ENCODE data around the gene MRTO4. TPM values are rescaled to one million over a fixed set of nuclear protein-coding genes. Genes with fewer than 3 reads are reported as not detected.
"Not testable (repeated sequence)": the region's sequence is repeated elsewhere in the genome, so short reads cannot be mapped to it uniquely, and the experiment has no call there.

MRTO4 gene
- total RNA-seq, 4 donors from 2014 or later = 16.0 to 19.5 (median 17.5) TPM

GRCh38 chr1:19262047-19262446 lies 10.4 kb downstream of the MRTO4 start:
- H3K36me3 ChIP-seq = peaks cover 25 to 28% of the 10 kb centered on the region in 2 donors
- intact Hi-C loops (cut with DNase I) = no loop called here
- no peaks in the 10 kb centered on the region for H3K27me3 ChIP-seq
- no peaks in the 10 kb centered on the region for H3K9me3 ChIP-seq
- TF ChIP-seq POLR2A (IDR thresholded peaks at IDR 0.05) (no peak), CTCF (IDR thresholded peaks at IDR 0.05) (no peak)
- no peak overlapping the region for H3K4me3 ChIP-seq (replicated peaks in 1 of 3)
- no peak for DNase-seq
- 71 to 73% methylated on average over 5 of the region's 5 CpGs for WGBS, 2 donors
- H3K27ac ChIP-seq = no peak overlapping the region
- H3K4me1 ChIP-seq = no peaks in the 10 kb centered on the region

DNA sequence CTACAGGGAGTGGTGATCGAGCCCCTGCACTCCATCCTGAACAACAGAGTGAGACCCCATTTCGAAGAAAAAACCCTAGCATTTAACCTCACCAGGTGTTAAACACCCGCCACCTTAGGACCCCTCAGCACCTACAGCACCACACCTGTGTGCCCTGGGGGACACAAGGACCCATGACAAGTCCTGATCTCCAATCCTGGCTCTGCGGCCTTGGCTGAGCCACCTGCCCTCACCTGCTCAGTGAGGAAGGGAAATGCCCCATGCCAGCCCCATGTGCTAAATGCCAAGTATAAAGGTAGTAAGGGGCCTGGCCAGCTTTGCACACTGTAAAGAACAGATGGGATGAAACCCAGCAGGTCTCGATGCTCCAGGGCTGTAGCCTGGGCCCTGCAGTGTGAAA lies 11.1 kb downstream of the MRTO4 start:
- intact Hi-C loops (cut with DNase I) = no loop called here
- no peaks in the 10 kb centered on the region for H3K27me3 ChIP-seq
- DNase-seq = no peak
- no peaks in the 10 kb centered on the region for H3K9me3 ChIP-seq
- peaks cover 18 to 22% of the 10 kb centered on the region in 2 donors for H3K36me3 ChIP-seq
- no peak for TF ChIP-seq CTCF (IDR thresholded peaks at IDR 0.05)
- no peak for TF ChIP-seq POLR2A (IDR thresholded peaks at IDR 0.05)
- H3K4me3 ChIP-seq (replicated peaks in 1 of 3) = no peak overlapping the region
- no peaks in the 10 kb centered on the region for H3K4me1 ChIP-seq
- 89 to 92% methylated on average over 5 of the region's 5 CpGs for WGBS, 2 donors
- no peak overlapping the region for H3K27ac ChIP-seq

DNA sequence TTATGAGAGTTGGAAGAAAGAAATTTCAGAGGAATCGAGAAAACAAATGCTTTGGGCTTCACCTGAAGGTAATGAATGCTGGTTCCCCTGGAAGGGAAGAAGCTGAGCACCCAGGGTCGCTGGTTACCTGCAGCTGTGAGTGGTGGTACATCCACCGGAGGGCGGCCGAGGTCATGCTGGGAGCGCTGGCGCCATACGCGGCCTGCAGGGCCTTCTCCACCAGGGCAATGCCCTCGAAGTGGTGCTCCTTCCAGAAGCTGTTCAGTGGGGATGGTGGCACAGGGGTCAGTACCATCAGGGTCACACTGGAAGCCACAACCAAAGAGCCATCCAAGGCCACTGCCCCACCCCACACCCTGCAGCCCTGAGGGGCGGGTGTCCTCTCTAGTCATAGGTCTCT lies 16.8 kb downstream of the MRTO4 start:
- 75 to 77% methylated on average over 11 of the region's 11 CpGs for WGBS, 2 donors
- Histone ChIP-seq H3K4me1 (no peaks in the 10 kb centered on the region), H3K4me3 (replicated peaks in 1 of 3) (no peak overlapping the region), H3K9me3 (no peaks in the 10 kb centered on the region), H3K36me3 (no peaks in the 10 kb centered on the region), H3K27me3 (no peaks in the 10 kb centered on the region), H3K27ac (no peak overlapping the region)
- DNase-seq = no peak
- no peak for TF ChIP-seq POLR2A (IDR thresholded peaks at IDR 0.05)
- no peak for TF ChIP-seq CTCF (IDR thresholded peaks at IDR 0.05)
- intact Hi-C loops (cut with DNase I) = no loop called here

- H3K9me3 ChIP-seq; H3K4me1 ChIP-seq; intact Hi-C loops (cut with DNase I); H3K36me3 ChIP-seq; H3K4me3 ChIP-seq (replicated peaks in 1 of 3); H3K27me3 ChIP-seq; H3K27ac ChIP-seq; DNase-seq: not testable (repeated sequence)
- WGBS, 2 donors = 81 to 85% methylated on average over 8 to 9 of the region's 9 CpGs
Observed at GRCh38 chr1:19269427-19270342, 18.1 kb downstream of the MRTO4 start.

DNA sequence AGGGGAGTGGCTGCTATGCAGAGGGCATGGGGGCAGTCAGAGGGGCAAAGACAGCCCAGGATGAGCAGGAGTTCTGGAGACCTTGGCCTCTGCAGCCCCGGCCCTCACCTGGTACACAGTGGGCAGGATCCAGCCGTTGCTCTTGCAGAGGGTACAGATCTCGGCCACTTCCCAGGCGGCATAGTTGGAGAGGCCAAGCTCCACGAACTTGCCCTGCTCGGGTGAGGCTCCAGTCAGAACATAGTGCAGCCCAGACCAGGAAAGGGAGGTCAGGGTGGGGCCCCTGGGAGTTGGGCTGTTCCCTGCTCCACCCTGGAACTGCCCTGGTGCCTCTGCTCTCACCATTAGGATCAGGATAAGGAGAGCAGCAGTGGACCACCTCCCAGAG lies 18.7 kb downstream of the MRTO4 start:
- intact Hi-C loops (cut with DNase I); H3K27me3 ChIP-seq; H3K36me3 ChIP-seq; DNase-seq; H3K9me3 ChIP-seq; H3K27ac ChIP-seq; H3K4me1 ChIP-seq; H3K4me3 ChIP-seq (replicated peaks in 1 of 3): not testable (repeated sequence)
- 85 to 100% methylated on average over 2 to 4 of the region's 6 CpGs for WGBS, 2 donors

DNA sequence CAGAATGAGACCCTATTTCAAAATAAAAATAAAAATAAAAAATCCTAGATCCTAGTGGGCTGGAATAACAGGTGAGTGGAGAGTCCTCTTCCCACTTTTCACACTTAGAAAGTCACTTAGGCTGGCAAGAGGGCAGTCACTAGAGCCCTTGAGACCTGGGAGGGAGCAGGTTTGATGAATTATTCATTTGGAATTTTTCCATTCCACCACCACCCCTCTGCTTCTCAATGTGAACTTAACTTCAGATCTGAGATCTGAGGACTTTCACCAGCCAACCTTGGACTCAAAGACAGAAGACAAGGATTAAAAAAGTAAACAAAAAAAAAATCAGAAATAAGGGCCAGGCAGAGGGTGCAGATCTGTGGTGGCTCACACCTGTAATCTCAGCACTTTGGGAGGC lies 20.5 kb downstream of the MRTO4 start:
- TF ChIP-seq CTCF (IDR thresholded peaks at IDR 0.05) (no peak), POLR2A (IDR thresholded peaks at IDR 0.05) (no peak)
- H3K36me3 ChIP-seq = no peaks in the 10 kb centered on the region
- intact Hi-C loops (cut with DNase I) = no loop called here
- no peak for DNase-seq
- no peak overlapping the region for H3K4me3 ChIP-seq (replicated peaks in 1 of 3)
- H3K27me3 ChIP-seq = no peaks in the 10 kb centered on the region
- H3K27ac ChIP-seq = no peak overlapping the region
- H3K9me3 ChIP-seq = no peaks in the 10 kb centered on the region
- H3K4me1 ChIP-seq = no peaks in the 10 kb centered on the region
